GM18861 (cell line): ENCODE measurements around the gene GRIN2C.

Experiments
- ATAC-seq: cut with Tn5 transposase; IDR thresholded peaks from one replicate; pipeline ENCODE4 v1.9.1; 2021; ENCODE audit not compliant: unreplicated experiment

GRIN2C gene

DNA sequence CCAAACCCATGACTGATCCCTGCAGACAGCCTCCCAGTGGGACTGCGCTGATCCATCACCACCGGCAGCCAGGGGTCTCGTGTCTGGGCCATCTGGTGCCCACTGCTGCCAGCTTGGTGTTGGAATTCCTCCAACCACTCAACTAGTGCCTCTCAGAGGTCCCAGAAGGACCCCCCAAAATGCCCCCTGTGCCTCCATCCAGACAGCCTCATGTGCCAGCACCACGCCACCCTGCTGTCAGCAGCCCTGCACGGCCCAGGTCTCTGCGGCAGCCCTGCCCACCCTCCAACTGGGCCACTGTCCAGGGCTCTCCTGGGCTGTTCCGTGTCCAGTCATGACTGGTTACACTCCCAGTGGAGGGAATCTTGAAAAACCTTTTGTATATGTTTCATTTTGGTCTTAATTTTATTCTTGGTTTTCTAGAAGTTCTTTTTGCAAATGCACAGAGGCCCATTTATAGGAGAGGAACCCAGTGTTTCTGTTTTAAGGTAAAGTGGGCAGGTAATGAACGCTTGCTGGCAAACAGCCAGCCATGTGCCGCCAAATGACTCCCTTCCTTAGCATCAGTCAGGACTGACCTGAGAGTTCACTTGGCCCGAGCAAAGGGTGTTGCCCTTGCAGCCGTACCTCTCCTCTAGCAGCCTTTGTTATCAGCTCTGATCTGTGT lies 34.6 kb downstream of the GRIN2C start:
- ATAC-seq = no peak

DNA sequence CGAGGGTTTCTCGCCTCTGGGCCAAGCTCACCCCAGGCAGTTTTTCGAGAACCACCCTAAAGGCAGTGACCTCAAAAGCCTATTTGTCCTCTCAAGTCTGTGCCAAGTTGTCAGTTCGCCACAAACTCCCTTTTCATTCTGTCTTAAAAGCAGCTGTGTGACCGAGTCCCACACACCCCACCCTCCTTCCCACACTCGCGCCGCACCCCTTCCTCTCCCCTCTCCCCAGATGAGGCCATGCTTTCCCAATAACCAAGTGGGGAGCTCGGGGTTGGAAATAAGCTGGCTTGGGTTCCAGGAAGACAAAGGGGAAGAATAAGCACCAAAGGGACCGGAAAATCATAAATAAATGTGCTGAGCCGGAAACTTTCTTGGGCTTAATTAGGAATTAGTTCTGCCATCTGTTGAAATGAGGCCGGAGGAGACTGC lies 36.7 kb downstream of the GRIN2C start:
- no peak for ATAC-seq

DNA sequence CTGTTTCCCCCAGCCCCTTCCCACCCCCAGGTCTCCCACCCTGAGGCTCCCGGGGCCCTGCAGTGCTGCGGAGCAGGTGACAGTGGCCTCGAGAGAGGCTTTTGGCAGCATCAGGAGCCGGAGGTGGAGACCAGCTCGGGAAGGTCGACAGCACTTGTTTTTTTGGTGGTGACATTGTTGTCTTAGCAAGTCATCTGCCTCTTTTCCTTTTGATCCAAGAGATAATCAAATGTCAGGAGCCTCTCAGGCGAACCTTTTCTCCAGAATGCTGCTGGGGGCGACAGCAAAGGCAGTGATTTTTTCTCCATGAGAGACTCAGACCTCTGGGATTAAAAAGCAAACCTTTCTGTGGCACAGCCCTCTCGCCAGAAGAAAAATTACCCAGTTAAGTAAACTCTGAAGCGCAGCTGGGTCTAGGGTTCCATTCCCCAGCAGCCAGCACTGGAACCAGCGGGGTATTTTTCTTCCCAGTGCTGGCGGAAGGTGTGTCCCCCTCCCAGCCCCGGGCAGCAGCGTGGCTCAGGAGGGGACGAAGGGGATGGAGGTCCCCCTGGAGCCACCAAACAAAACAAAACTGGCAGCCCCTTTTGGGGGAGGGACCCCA lies 37.2 kb downstream of the GRIN2C start:
- ATAC-seq = no peak

DNA sequence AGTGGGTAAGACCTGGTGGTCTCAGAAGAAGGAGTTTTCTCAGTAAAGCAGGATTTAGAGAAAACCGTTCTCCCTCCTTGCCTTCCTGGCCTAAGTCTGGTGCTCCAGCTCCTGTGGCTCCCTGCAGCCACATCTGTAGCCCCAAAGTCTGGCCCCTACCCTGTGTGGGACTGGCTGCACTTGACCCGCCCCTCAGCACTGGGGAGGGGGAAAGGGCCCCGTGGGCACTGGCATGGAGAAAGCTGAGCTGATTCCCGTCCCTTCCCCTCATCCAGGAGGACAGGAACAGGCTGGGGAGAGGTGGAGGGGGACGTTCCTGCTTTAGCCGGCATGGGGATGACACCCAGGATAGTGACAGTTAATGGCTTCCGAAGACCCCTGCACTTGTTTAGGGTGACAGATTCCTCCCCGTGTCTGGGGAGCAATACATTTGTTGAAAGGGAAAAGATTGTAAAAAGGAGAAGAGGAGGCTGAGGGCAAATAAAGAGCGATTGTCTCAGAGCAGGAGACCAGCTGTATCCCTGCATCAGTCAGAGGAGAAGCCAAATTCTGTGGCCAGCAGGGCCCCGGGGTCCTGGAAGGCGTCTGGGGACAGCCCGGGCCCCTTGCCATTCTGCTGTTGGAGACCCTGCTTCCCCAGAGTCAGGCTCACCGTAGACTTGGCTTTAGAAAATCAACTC lies 37.9 kb downstream of the GRIN2C start:
- no peak for ATAC-seq

DNA sequence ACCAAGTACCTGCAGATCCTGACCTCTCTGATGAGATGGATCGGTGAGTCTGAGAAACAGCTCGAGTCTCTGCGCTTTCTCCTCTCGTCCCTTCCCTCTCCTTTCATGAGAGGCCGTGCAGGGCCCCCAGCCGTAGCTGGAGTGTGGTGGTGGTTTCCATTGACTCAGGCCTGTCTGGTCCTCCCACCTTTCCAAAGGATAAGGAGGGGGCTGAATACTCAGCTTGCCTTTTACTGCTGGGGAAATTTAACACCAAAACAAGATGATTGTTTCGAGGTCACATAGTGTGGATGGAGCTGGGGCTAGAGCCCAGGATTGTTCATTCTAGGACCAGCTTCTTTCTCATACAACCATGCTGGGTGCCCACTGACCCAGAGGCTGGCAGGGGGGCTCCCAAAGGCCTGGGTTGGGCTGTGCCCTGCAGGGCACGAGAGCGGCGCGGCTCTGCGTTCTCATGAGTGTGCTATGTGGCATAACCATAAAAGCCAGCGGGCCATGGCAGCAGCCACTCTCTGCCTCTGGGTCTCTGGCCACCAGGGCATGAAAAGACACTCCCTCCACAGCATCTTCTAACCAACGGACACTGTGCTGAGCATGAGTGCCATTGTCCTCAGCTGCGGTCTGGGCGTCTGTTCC lies 39.8 kb downstream of the GRIN2C start:
- ATAC-seq = no peak

DNA sequence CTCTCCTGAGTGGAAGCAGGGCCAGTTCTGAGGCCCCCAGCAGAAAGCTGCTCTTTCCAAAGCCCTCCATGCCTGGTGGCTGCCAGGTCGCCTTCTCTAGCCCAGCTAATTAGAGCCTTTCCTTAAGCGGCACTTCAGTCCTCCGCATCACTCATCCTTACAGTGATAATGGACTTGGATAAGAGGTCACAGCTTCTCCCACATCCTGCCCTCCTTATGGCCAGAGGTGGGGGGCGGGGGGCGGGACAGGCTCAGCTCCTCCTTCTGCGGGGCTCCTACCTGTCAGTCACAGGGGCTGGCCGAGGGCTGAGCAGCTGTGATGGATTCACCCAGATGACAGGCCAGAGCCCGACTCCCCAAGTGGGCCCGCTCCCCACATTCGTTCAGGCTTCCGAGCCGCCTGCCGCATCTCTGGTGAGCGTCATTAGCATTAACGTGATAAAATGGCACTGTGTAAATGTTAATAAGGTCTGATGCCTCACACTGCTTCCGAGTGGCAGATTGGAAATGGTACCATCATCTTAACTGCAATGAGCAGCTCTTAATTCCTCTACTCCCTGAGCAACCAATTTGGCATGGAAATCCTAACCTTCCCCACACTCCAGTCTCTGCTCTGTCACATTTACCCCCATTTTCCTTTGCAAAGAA lies 41.3 kb downstream of the GRIN2C start:
- no peak for ATAC-seq

DNA sequence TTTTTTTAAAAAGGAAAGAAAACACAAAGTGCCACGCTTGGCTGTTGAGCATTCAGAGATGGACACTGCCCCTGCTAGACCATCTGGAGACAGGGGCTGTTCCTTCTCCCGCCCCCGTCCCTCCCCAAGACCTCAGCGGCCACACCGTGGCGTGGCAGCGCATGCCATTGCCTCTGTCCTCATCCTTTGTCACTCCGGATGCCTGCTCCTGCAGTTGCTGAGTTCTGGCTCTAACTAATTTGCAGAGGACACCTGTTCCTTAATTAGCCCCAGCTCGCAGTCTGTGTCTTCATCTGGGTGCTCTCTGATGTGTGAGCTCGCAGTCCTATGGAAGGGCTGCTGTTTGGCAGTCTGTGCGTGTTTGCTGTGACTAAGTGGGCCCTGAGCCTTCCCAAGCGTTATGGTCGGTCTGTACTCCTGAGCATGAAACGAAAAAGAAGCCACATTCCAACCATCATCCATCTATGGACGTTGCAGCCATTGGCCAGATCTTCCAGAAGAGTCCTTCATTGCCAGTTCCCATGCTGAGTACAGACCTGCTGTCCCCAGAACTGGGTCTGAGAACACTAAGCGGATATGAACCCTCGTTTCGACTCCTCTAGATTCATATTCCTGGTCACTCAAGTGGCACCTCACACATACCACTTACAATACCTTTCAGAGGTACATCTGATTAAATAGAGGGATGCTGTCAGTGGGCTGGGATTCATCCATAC lies 42.6 kb downstream of the GRIN2C start:
- no peak for ATAC-seq

DNA sequence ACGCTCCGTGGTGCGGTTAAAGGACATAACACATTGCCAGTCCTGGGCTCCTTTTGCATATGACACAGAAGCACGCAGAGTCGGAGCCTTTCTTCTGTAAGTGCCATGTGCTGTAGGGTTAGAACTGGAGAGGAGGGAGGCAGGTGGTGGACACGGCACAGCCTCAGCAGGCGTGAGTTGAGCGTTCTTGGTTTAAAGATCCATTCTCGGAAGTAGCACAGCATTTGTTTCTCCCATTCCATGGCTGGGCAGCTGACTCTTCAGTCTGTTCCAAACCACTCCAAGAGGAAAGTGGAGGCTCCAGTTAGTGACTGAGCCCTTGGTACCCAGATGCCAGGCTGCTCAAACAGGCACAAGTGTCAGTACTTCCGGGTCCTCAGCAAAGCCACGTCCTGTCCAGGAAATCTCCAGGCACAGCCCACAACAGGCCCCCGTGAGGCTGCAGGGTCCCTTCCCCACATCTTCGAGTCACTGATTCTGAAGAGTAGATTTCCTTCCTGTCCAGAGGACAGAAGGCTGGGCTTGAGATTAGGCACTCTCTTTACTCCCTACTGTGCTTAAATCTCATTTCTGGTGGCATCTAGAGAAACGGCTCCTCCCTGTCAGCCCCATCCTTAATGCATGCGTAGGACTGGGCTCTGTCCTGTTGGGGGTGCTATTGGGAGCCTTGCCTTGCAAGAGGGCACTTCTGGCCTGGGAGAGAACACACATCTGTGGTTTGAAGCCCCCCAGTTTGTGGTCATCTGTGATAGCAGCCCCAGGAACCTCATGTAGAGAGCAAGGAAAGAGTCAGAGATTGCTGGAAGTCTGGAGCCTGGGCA lies 43.9 kb downstream of the GRIN2C start:
- no peak for ATAC-seq

DNA sequence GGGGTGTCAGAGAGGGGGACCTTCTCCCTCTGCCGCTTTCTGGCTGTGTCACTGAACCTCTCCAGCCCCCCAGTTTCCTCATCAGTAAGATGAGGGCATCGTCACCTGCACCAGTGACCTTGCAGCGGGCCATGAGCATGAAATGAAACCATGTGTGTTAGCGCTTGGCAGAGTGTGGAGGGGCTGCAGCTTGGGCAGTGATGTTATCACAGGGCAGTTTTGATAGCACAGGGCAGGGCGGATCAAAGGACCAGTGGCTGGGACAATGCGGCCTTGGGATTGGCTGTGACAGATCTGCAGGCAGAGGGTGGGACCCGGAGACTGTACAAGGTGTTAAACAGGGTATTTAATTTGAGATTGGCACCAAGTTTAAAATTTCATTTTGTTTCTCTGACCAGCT lies 44.6 kb downstream of the GRIN2C start:
- no peak for ATAC-seq

DNA sequence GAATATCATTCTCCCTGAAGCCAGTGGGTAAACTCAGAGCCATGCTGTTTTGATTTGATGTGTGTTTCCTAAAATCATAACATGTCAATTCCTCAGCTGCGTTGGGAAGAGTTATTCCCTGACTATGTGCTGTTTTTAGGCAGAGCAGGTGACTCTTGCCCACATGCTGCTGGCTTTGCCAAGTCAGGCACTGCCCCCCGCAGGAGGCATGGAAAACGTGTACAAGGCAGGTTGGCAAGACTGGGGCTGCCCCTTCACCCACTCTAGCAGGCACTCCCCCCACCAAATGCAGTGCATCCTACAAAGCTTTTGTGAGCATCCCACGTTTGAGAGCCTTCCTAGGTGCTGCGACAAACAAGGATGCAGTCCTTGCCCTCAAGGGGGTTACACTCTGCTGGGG lies 45.2 kb downstream of the GRIN2C start:
- no peak for ATAC-seq

DNA sequence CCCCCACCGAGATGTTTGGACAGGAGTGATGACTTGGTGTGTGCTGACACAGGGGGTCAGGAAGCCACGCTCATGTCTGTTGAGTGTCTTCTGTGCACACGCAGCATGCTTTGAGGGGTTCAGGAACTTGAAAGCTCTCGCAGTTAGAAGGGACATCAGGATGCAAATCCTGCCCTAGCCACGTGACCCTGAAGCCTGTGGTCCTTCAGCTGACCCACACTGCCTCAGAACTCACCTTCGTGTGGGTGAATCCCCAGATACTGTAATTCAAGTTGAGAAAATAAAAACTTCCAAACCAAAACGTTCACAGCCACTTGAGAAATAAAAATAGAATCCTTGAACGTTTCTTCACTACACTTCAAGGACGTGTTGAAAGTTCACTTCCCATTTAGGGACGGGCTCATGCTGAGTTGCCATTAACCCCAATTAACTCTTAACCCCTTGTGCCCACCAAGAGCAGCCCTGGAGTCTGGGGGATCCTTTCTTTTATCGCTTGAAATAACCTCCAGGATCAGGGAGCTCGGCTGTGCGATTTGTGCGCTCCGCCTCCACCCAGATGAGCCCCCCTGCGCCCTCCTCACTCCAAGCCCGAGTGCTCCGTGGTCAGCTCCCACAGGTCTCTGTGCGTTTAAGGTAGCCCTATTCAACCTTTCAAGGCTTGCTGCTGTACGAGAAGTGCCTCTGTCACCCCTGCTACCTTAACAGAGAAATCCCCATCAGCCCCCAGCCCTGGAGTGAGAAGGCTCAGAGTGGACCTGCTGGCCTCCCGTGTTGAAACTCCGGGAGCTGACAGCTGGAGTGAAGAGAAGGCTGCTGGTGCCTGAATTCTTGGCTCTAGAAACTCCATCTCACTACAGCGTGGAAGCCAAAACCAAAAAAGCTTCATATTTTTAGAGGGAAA lies 47.3 kb downstream of the GRIN2C start:
- ATAC-seq = no peak

DNA sequence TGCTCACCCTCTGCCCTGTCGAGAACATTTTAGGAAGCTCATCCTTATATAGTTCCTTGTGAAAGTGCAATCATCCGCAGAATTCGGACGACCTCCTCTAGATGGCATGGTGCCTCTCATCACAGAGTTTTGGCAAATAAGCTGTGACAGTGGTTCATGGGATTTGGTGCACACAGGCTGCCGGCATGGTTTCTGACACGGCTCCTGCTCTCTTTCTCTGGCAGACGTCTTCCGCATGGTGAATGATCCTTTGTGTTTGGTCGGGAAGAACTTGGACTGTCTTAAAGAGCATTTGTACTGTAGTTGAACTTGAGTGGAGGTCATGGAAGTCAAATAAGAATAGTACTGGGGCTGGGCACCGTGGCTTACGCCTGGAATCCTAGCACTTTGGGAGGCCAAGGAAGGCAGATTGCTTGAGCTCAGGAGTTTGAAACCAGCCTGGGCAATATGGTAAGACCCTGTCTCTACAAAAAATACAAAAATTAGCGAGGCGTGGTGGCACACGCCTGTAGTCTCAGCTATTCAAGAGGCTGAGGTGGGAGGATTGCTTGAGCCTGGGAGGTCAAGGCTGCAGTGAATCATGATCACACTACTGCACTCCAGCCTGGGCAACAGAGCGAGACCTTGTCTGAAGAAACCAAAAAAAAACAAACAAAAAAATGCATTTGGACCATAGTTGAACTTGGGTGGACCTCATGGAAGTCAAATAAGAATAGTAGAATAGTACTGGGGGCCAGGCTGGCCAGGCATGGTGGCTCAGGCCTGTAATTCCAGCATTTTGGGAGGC lies 48.8 kb downstream of the GRIN2C start:
- no peak for ATAC-seq

DNA sequence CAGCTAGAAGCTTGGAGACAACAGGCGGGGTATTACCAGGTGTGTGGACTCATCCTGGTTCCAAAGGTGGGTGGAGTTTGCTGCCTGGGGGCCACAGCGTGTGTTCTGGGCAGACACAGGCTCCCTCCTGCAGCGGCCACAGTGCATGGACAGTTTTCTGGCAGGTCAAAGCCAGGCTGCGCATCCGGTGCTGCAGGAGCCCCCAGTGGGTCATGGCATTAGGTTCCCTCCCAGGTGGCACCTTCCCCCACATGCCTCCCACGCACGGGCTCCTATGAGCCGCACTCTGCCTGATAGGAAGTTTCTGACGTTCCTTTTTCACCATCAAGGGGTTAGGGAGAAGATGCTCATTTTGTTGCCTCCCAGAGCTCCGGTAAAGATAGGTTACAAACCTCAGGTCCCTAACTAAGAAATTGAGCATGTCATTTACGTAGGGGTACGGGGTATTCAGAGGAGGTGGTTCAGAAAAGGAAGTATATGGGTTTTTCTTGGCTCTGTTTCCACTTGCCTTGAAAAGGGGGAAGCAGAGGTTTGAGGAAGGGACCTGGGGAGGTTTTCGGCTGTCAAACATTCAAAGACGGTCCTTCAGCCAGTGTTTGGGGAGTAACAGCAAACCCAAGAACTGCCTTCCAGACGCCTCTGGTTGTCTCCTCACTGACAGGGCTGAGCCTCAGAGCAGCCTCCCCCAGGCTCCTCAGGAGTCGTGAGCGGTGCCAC lies 50.8 kb downstream of the GRIN2C start:
- no peak for ATAC-seq

DNA sequence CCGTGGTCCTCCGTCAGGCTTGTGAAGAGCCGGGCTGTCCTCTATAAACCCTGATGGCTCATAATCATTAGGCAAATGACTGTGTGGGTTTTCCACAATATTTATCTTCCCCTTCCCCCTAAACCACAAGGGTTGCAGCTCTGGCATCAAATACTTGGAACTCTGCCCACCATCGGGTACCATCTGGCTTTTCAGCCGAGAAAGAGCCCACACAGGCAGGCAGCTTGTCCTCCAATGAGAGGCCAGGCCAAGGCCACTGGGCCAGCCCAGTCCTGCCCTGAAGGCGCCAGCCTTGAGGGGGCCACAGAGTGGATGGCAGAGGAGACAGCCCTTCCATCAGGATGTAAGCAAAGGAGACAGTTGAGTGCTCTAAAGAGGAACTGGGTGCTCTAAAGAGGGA lies 51.8 kb downstream of the GRIN2C start:
- no peak for ATAC-seq

DNA sequence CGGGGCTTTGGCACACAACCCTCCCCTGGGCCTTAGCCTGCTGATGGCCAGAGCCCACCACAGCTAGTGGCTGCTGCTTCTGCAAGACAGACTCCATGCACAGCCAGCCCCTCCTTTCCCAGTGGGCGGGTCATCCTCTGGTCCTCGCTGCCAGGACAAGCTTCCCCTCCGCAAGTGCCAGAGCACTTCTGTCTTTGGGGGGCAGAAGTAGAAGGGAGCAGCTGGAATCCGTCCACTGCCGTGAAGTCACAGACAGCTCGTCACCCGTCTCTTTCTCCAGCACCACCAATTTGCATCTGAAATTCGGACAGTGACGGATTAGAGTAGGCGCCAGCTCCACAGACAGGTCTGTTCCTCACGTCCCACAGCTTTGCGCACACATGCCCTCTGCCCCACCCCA lies 52.2 kb downstream of the GRIN2C start:
- no peak for ATAC-seq

DNA sequence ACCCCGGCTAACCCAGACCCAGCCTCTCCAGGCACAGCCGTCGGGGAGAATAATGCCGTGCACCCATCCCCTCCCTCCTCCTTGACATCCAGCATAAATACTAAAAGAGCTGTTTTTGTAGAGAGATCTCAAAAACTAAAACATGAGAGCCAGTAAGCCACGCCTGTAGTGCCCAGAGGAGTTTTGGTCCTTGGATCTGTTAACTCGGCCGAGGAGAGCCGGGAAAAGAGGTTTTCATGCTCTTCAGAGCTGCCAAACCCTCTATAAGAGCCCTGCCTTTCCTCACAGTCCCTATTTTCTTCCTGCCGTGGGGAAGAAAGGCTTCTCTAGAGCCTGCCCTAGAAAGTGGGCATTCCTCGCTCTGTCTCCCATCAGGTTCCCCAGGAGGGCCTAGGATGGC lies 53.4 kb downstream of the GRIN2C start:
- no peak for ATAC-seq

DNA sequence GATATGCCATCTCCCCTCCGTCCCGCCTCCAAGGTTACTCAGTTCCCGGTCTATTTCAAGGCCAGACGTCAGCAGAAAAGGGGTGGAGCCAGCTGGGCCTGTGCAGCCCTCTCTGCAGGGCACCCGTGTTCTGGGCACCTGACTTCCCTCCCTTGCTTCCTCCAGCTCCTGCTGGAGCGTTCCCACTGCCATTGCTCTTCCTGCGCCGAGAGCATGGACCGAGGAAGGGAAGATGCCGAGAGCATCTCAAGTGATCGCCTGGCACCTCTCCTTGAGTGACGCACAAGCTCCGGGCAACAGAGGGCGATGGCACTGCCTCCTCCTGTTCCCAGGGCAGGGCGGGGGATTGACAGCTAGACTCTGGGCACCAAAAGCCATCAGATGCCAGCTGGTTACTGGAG lies 54.1 kb downstream of the GRIN2C start:
- ATAC-seq = no peak

DNA sequence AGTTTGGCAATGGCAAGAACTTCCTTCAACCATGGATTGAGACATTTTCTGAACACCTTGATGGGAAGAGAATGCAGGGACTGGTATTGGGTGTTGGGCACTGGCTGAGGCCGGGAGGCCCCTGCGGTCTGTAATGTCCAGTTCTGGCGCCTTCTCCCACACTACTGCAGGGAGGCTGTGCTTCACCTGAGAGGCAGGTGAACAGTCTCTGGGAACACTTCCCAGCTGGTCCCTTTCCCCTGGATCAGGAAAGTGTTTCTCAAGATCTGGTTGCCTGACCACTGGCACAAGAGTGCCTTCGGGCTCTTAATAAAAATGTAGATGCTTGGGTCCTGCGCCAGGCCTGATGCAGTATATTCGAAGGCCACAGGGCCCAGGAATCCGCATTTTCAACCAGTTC lies 55.0 kb downstream of the GRIN2C start:
- no peak for ATAC-seq
